Breast epithelium (tissue), 4 donors: ENCODE data around the gene UBE2E1. TPM values are rescaled to one million over a fixed set of nuclear protein-coding genes. Genes with fewer than 3 reads are reported as not detected.

Source experiments
- DNase-seq, 2 donors: peaks; one replicate each; pipeline ENCODE4 v3.0.0-alpha.2; 2019; ENCODE audit warnings: low spot score in 2 of 2
- H3K27ac ChIP-seq, 2 donors: fragments of 200-600 bp; sonication (generic) in 1 of 2; one replicate each; pipeline ENCODE4 v1.5.1; 2016 to 2019; ENCODE audit warnings: mild to moderate bottlenecking in 1 of 2
- H3K27me3 ChIP-seq, 2 donors: fragments of 200-600 bp; sonication (generic) in 1 of 2; one replicate each; pipeline versions ENCODE4 v1.5.1 to v1.6.0; 2017 to 2019; ENCODE audit warnings: control low read depth in 1 of 2, mild to moderate bottlenecking in 1 of 2
- H3K36me3 ChIP-seq: fragments of 200-600 bp; one replicate; pipeline ENCODE4 v1.5.1; 2019
- H3K4me1 ChIP-seq, 2 donors: fragments of 200-600 bp; sonication (generic); one replicate each; pipeline ENCODE4 v1.5.1; 2016 to 2019; ENCODE audit warnings: control low read depth in 1 of 2
- H3K4me3 ChIP-seq, 3 donors: fragments of 200-600 bp; sonication (generic); 1 replicate in 2 of 3; 2 replicates in 1 of 3; pipeline ENCODE4 v1.5.1; 2016 to 2019; ENCODE audit warnings: mild to moderate bottlenecking in 3 of 3, moderate library complexity in 2 of 3
- H3K9me3 ChIP-seq, 2 donors: fragments of 200-600 bp; sonication (generic) in 1 of 2; one replicate each; pipeline ENCODE4 v1.5.1; 2016 to 2019; ENCODE audit warnings: control low read depth in 1 of 2
- POLR2A ChIP-seq: fragments of 450-650 bp; IDR thresholded peaks from one replicate; pipeline ENCODE4 v1.6.1; 2016; ENCODE audit warnings: antibody characterized with exemption, mild to moderate bottlenecking, moderate library complexity
- POLR2AphosphoS5 ChIP-seq, 3 donors: sonication (generic); formaldehyde crosslinking; IDR thresholded peaks; one replicate each; pipeline ENCODE4 v1.6.1; 2017; ENCODE audit warnings: antibody characterized with exemption in 3 of 3
- intact Hi-C: fragments of 100-400 bp; cut with DNase I; formaldehyde crosslinking; loops from one replicate; pipeline ENCODE4 v1.15.1; 2023; ENCODE audit warnings: low total_unique reads
- total RNA-seq, 3 donors: library from RNA; depleted of rRNA; stranded (reverse); fragments of >200 nt; gene quantifications; one replicate each; pipeline ENCODE4 v1.1.0, GENCODE V29; 2016
- TF ChIP-seq, protein P1 (sequence below), 3 donors: fragments of 450-650 bp; IDR thresholded peaks; one replicate each; pipeline ENCODE4 v1.5.1; 2016 to 2017; ENCODE audit warnings: antibody characterized with exemption in 3 of 3, mild to moderate bottlenecking in 3 of 3, moderate library complexity in 3 of 3

Gene UBE2E1
- total RNA-seq, 3 donors from 2014 or later, result 86.4 to 127 (median 111) TPM

DNA sequence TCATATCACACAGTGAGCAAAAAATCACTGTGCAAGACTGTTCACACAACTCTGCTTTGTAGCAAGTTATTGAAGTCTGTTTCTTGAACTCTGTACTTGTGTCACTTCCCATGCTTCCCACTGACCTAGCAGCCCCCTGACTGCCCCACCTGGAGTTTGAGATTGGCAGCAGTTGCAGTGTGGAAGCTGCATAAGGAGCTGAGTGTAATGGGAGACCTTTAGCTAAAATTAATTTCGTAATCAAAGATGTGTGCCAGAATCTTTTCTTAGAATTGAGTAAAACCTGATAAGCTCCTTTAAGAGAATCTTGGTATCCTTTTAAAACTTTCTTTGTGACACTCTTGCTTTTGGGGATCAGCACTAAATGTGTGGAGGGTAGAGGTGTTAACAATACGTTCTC is 68.2 kb downstream of the UBE2E1 start:
- Histone ChIP-seq H3K27ac (no peak overlapping the region), H3K4me1 (peaks cover 0 to 10% of the 10 kb centered on the region in 2 donors), H3K9me3 (no peaks in the 10 kb centered on the region), H3K36me3 (no peaks in the 10 kb centered on the region), H3K4me3 (no peak overlapping the region), H3K27me3 (no peaks in the 10 kb centered on the region)
- intact Hi-C loops, result no loop called here
- TF ChIP-seq, protein P1, sequence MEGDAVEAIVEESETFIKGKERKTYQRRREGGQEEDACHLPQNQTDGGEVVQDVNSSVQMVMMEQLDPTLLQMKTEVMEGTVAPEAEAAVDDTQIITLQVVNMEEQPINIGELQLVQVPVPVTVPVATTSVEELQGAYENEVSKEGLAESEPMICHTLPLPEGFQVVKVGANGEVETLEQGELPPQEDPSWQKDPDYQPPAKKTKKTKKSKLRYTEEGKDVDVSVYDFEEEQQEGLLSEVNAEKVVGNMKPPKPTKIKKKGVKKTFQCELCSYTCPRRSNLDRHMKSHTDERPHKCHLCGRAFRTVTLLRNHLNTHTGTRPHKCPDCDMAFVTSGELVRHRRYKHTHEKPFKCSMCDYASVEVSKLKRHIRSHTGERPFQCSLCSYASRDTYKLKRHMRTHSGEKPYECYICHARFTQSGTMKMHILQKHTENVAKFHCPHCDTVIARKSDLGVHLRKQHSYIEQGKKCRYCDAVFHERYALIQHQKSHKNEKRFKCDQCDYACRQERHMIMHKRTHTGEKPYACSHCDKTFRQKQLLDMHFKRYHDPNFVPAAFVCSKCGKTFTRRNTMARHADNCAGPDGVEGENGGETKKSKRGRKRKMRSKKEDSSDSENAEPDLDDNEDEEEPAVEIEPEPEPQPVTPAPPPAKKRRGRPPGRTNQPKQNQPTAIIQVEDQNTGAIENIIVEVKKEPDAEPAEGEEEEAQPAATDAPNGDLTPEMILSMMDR (IDR thresholded peaks at IDR 0.05), result no peak
- TF ChIP-seq POLR2A (no peak), POLR2AphosphoS5 (IDR thresholded peaks at IDR 0.05) (no peak)
- no peak for DNase-seq

DNA sequence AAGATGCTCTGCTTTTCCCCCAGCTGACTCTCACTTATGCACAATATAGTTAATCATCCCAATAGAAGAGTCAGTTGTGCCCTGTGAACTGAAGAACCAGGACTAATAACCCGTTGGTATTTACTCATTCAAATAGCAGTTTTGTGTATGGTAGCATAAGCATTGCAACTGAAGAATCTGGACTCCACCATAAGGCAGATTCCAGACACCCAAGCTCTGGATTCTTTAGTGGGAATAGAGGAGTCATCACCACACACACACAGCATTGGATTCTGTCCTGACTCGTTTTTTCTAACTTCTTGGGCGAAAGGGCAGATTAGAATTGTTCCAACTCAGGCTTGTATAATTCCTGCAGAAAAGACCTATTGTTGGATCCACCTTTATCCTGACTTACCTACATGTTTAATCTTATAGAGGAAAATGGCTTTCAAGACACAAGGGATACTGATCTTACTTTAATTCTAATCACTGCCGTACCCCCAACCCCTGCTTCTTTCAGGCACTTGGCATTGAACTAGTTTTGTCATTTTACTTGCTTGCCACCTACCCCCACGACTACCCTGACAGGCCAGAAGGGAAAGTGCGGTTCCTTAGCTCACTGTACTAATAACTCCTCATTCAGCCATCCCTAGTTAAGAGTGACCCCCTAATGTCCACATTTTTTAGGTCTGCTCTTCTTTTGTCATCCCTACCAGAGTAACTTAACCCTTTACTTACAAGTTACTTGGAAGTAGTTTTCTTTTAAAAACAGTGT is 68.8 kb downstream of the UBE2E1 start:
- intact Hi-C loops, result no loop called here
- TF ChIP-seq, protein P1 (IDR thresholded peaks at IDR 0.05), result no peak
- DNase-seq, result no peak
- Histone ChIP-seq H3K9me3 (no peaks in the 10 kb centered on the region), H3K27me3 (no peaks in the 10 kb centered on the region), H3K36me3 (no peaks in the 10 kb centered on the region), H3K27ac (no peak overlapping the region), H3K4me1 (peaks cover 0 to 10% of the 10 kb centered on the region in 2 donors), H3K4me3 (no peak overlapping the region)

DNA sequence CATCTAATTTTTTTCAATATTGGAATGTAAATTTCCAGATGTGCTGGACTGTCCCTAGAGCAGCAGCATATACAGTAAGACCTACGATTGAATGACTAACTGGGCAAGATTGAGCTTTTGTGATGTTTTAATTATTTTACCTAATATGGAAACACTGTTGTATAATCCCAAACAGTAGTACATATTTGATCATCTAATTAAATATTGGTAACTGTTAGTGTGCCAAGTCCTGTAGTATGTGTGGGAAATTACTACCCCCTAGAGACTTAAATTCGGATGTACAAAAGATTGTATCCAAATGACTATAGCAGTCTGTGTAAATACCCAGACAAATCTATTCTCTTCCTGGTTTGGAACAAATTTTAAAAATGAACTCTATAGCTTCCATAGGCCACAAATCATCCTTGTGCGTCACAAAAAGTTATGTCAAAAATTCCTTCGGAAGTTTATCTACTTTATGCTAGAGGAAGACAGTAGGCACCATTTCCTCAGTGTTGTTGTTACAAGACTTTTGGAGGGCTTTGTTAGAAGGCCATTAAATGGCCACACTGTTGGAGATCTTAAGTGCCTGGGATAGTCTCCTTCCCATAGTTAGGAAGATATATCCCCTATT is 69.5 kb downstream of the UBE2E1 start:
- Histone ChIP-seq H3K27me3 (no peaks in the 10 kb centered on the region), H3K27ac (no peak overlapping the region), H3K4me1 (peaks cover 0 to 10% of the 10 kb centered on the region in 2 donors), H3K9me3 (no peaks in the 10 kb centered on the region), H3K36me3 (no peaks in the 10 kb centered on the region), H3K4me3 (no peak overlapping the region)
- TF ChIP-seq POLR2A (no peak), POLR2AphosphoS5 (IDR thresholded peaks at IDR 0.05) (no peak)
- TF ChIP-seq, protein P1 (IDR thresholded peaks at IDR 0.05), result no peak
- intact Hi-C loops, result no loop called here
- DNase-seq, result no peak

DNA sequence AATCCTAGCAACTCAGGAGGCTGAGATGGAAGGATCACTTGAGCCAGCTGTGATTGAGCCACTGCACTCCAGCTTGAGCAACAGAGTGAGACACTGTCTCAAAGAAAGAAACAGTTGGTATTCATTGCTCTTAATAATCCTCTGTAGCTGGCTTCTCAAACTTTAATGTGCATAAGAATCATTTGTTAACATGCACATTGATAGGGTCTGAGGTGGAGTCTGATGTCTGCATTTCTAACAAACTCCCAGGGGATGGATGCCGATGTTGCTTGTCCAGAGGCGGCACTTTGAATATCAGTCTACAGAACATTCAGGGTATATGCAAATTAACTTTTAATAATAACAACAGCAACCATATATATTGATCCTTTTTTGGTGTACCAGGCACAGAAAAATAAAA is 71.2 kb downstream of the UBE2E1 start:
- H3K4me1 ChIP-seq, result peaks cover 0 to 10% of the 10 kb centered on the region in 2 donors

More for the DNA sequence above, 71.2 kb downstream of the UBE2E1 start:
- no peaks in the 10 kb centered on the region for H3K9me3 ChIP-seq
- no peak overlapping the region for H3K4me3 ChIP-seq
- peak overlapping the region in 1 of 2 donors; percentile 3 for H3K27ac ChIP-seq
- no peaks in the 10 kb centered on the region for H3K27me3 ChIP-seq
- no peaks in the 10 kb centered on the region for H3K36me3 ChIP-seq
- intact Hi-C loops, result no loop called here
- no peak for TF ChIP-seq POLR2A
- TF ChIP-seq, protein P1 (IDR thresholded peaks at IDR 0.05), result no peak
- TF ChIP-seq POLR2AphosphoS5 (IDR thresholded peaks at IDR 0.05), result no peak
- no peak for DNase-seq
